LNCAP (cell line): ENCODE results near the gene PTCD1.
A peak's percentile ranks its signal among the peaks of the same experiment; 100 is the strongest.

Source experiments
- TF ChIP-seq, protein P1 (sequence below): fragments of 450-650 bp; IDR thresholded peaks from 2 replicates; pipeline ENCODE4 v1.5.1; 2017; ENCODE audit warnings: mild to moderate bottlenecking

Gene PTCD1

DNA sequence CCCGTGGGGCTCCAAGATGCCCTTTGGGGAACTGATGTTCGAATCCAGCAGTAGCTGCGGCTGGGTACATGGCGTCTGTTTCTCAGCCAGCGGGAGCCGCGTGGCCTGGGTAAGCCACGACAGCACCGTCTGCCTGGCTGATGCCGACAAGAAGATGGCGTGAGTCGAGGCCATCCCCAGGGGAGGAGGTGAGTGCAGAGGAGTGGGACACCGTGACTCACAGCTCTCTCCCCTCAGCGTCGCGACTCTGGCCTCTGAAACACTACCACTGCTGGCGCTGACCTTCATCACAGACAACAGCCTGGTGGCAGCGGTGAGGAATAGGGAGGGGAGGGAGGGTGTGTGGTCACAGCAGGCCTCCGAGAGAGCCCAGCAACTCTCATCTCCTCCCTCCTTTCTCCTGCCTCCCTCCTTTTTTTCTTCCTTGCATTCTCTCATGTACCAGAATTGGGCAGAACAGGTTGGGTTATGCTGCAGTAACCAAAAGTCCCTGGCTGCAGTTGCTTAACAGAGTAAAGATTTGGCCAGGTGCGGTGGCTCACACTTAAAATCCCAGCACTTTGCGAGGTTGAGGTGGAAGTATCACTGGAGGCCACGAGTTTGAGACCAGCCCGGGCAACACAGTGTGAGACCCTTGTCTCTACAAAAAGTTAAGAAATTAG lies 47.5 kb downstream of the PTCD1 start:
- TF ChIP-seq, protein P1, sequence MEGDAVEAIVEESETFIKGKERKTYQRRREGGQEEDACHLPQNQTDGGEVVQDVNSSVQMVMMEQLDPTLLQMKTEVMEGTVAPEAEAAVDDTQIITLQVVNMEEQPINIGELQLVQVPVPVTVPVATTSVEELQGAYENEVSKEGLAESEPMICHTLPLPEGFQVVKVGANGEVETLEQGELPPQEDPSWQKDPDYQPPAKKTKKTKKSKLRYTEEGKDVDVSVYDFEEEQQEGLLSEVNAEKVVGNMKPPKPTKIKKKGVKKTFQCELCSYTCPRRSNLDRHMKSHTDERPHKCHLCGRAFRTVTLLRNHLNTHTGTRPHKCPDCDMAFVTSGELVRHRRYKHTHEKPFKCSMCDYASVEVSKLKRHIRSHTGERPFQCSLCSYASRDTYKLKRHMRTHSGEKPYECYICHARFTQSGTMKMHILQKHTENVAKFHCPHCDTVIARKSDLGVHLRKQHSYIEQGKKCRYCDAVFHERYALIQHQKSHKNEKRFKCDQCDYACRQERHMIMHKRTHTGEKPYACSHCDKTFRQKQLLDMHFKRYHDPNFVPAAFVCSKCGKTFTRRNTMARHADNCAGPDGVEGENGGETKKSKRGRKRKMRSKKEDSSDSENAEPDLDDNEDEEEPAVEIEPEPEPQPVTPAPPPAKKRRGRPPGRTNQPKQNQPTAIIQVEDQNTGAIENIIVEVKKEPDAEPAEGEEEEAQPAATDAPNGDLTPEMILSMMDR: no peak

DNA sequence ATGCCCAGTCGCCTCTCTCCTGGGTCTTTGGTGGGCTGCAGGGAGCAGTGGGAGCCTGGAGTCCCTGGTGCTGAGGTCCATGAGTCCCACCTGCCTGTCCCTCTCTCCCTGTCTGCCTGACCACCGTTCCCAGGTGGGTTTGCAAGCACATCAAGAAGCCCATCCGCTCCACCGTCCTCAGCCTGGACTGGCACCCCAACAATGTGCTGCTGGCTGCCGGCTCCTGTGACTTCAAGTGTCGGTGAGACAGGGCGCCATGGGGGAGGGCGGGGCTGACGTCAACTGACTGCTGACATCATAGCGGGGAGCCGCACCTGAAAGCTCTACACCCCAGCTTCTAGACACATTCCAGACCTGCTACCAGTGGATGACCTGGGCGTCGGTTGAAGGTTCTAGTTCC lies 48.8 kb downstream of the PTCD1 start:
- TF ChIP-seq, protein P1: no peak

DNA sequence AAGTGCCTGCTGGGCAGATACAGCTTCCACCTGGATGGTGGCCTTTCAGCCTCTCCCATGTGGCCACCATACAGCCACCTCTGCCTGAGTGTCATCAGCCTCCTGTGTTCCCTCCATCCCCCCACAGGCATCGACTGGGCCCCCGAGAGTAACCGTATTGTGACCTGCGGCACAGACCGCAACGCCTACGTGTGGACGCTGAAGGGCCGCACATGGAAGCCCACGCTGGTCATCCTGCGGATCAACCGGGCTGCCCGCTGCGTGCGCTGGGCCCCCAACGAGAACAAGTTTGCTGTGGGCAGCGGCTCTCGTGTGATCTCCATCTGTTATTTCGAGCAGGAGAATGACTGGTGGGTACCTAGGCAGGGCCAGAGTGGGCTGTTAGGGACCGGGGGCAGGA lies 50.7 kb downstream of the PTCD1 start:
- TF ChIP-seq, protein P1: no peak

DNA sequence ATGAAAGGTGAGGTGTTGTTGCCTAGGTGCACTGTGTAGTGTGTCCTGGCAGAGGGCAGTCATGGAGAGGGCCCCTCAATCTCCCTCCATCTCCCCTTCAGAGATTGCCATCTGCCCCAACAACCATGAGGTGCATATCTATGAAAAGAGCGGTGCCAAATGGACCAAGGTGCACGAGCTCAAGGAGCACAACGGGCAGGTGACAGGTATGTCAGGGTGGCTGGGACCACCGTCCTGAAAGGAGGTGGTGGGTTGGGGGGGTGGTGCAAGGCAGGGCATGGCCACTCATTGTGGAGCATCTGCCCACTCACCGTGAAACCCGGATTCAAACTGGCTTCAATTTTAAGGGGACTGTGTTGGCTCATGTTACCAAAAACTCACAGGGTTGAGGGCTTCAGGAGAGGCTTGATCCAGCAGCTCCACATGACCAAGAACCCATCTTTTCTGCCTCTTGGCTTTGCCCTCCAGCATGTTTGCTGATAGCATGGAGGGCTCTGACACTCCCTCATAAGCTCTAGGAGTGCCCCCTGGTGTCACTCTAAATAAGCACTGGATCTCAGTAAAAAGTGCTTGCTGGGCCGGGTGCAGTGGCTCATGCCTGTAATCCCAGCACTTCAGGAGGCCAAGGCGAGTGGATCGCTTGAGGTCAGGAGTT lies 51.9 kb downstream of the PTCD1 start:
- TF ChIP-seq, protein P1: peak; percentile 12; the same call in 1 of the 2 replicates

DNA sequence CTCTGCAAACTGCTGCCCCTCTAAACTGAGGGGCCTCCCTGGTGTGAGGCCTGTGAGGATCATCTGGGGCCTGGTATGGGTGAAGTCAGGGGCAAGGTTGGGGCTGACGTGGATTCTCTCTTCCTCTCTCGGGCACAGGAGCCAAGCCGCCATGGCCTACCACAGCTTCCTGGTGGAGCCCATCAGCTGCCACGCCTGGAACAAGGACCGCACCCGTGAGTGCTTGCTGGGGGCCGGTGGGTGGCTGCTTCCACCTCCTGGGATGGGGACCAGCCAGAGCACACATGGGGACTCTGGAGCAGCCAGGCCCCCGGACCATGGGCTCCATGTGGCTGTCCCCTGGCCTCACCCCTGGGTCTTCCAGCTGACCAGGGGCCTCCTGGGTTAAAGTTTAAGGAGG lies 53.0 kb downstream of the PTCD1 start:
- TF ChIP-seq, protein P1: no peak

DNA sequence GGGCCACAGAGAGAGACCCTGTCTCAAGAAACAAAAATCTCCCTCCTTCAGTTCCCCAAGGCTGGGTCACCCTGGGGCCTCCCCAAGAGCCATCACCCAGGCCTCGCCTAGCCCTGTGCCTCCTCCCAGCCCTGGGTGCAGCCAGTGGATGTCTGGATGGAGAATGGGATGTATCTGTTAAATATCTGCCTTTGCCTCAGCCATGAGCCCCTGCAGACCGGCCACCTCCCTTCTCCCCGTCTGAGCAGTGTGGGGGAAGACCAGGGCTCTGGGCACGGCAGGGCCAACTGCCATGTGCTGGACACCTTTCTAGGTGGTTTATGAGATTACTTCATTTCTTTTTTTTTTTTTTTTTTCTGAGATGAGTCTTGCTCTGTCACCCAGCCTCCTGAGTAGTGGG lies 54.1 kb downstream of the PTCD1 start:
- TF ChIP-seq, protein P1: no peak

DNA sequence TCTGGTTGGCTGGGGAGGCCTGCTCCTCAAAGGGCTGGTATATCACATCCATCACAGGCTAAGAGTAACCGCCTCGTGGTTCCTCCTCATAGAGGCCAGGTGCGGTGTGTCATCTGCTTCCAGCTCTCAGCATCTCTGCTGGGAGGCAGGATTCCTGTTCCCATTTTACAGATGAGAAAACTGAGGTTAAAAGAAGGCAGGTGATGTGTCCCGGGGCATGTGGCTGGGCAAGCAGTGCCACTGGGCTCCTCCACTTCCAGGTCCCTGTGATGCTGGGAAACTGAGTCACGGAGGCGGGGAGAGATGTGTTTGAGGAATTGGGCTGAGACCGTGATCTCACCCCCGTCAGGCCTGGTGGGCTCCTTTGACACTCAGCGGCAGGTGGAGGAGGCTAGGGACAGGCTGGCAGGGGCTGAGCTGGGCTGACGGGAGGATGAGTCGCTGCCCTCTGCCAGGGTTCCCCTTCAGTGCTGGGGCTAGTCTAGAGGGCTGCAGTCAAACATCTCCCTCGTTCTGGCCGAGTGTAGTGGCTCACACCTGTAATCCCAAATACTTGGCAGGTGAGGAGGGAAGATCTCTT lies 54.7 kb downstream of the PTCD1 start:
- TF ChIP-seq, protein P1: no peak
